CD14-positive monocyte (primary cell): ENCODE measurements around the gene PDIA6. TPM values are rescaled to one million over a fixed set of nuclear protein-coding genes. Genes with fewer than 3 reads are reported as not detected.

Experiments
- DNase-seq, 3 donors: peaks; one replicate each; pipeline ENCODE4 v3.0.0-alpha.2; 2011 to 2022
- H2AFZ ChIP-seq: 2 replicates; pipeline ENCODE4 v1.6.0; 2012; ENCODE audit warnings: mild to moderate bottlenecking, low read depth, low read length, inconsistent platforms; ENCODE audit not compliant: insufficient read depth, poor library complexity, severe bottlenecking
- H3K27ac ChIP-seq, 2 donors: 1 replicate in 1 of 2; 2 replicates in 1 of 2; pipeline ENCODE4 v1.5.1; 2012 to 2013; ENCODE audit warnings: low read length in 2 of 2, control low read depth in 1 of 2, inconsistent platforms in 1 of 2, low read depth in 1 of 2, mild to moderate bottlenecking in 1 of 2
- H3K27me3 ChIP-seq, 2 donors: one replicate each; pipeline versions ENCODE4 v1.6.0 to v1.6.1; 2011 to 2013; ENCODE audit warnings: low read length in 2 of 2; ENCODE audit not compliant: control insufficient read depth in 2 of 2, insufficient read depth in 2 of 2
- H3K36me3 ChIP-seq, 2 donors: replicated peaks in 1 of 2; 1 replicate in 1 of 2; 2 replicates in 1 of 2; pipeline versions ENCODE4 v1.5.1 to v1.6.1; 2012 to 2013; ENCODE audit warnings: low read length in 2 of 2, control low read depth in 1 of 2, inconsistent platforms in 1 of 2, mild to moderate bottlenecking in 1 of 2; ENCODE audit not compliant: insufficient read depth in 2 of 2, control insufficient read depth in 1 of 2
- H3K4me1 ChIP-seq, 2 donors: 1 replicate in 1 of 2; 2 replicates in 1 of 2; pipeline versions ENCODE4 v1.5.1 to v1.6.1; 2012 to 2013; ENCODE audit warnings: low read length in 2 of 2, control low read depth in 1 of 2, inconsistent platforms in 1 of 2, mild to moderate bottlenecking in 1 of 2, moderate library complexity in 1 of 2; ENCODE audit not compliant: insufficient read depth in 2 of 2, control insufficient read depth in 1 of 2
- H3K4me2 ChIP-seq: replicated peaks from 2 replicates; pipeline ENCODE3; 2012; ENCODE audit warnings: low read length, moderate library complexity, mild to moderate bottlenecking; ENCODE audit not compliant: poor library complexity, severe bottlenecking; ENCODE audit errors: extremely low read depth
- H3K4me3 ChIP-seq, 3 experiments: fragments of 200-600 bp in 1 of 3; sonication (generic) in 1 of 3; replicated peaks in 1 of 3; 1 replicate in 2 of 3; 2 replicates in 1 of 3; pipeline ENCODE4 v1.5.1; 2011 to 2013; ENCODE audit warnings: low read length in 3 of 3, mild to moderate bottlenecking in 3 of 3, control low read depth in 2 of 3, low read depth in 2 of 3, inconsistent platforms in 1 of 3, moderate library complexity in 1 of 3
- H3K79me2 ChIP-seq: 2 replicates; pipeline ENCODE4 v1.6.0; 2012; ENCODE audit warnings: mild to moderate bottlenecking, control low read depth, inconsistent platforms, low read length, moderate library complexity; ENCODE audit not compliant: insufficient read depth
- H3K9ac ChIP-seq: 2 replicates; pipeline ENCODE4 v1.6.0; 2017; ENCODE audit warnings: low read length, mild to moderate bottlenecking; ENCODE audit not compliant: insufficient read depth, poor library complexity, severe bottlenecking
- H3K9me3 ChIP-seq, 2 donors: replicated peaks in 1 of 2; 1 replicate in 1 of 2; 2 replicates in 1 of 2; pipeline versions ENCODE4 v1.5.1 to v1.6.1; 2012 to 2013; ENCODE audit warnings: low read length in 2 of 2, control low read depth in 1 of 2; ENCODE audit not compliant: control insufficient read depth in 1 of 2, insufficient read depth in 1 of 2
- H4K20me1 ChIP-seq: 2 replicates; pipeline ENCODE4 v1.6.0; 2012; ENCODE audit warnings: mild to moderate bottlenecking, low read length, control low read depth, moderate library complexity; ENCODE audit not compliant: insufficient read depth
- H3K27ac Mint-ChIP-seq, 7 donors: one replicate each; pipeline ENCODE4 v1.8.0; 2020; ENCODE audit warnings: mild to moderate bottlenecking in 7 of 7, mixed read lengths in 7 of 7, moderate library complexity in 6 of 7, inconsistent platforms in 2 of 7
- H3K27me3 Mint-ChIP-seq, 3 donors: one replicate each; pipeline ENCODE4 v1.8.0; 2021 to 2022; ENCODE audit warnings: low read depth in 3 of 3, mild to moderate bottlenecking in 3 of 3, mixed read lengths in 3 of 3, moderate library complexity in 3 of 3, inconsistent platforms in 1 of 3
- H3K36me3 Mint-ChIP-seq, 2 donors: one replicate each; pipeline ENCODE4 v1.8.0; 2020; ENCODE audit warnings: mixed read lengths in 2 of 2, inconsistent platforms in 1 of 2, mild to moderate bottlenecking in 1 of 2
- H3K4me1 Mint-ChIP-seq: one replicate; pipeline ENCODE4 v1.8.0; 2020; ENCODE audit warnings: mild to moderate bottlenecking, mixed read lengths
- H3K4me3 Mint-ChIP-seq, 2 donors: one replicate each; pipeline ENCODE4 v1.8.0; 2020; ENCODE audit warnings: mild to moderate bottlenecking in 2 of 2, mixed read lengths in 2 of 2, moderate library complexity in 1 of 2
- H3K9me3 Mint-ChIP-seq, 7 donors: one replicate each; pipeline ENCODE4 v1.8.0; 2020 to 2022; ENCODE audit warnings: mixed read lengths in 7 of 7, mild to moderate bottlenecking in 6 of 7, moderate library complexity in 6 of 7, inconsistent platforms in 2 of 7
- WGBS: methylation state at CpG from one replicate; pipeline ENCODE4 v1.1.5; 2013; ENCODE audit warnings: missing lambda C conversion rate; ENCODE audit not compliant: insufficient coverage; 5-methylcytosine and 5-hydroxymethylcytosine counted together
- intact Hi-C, 2 donors: fragments of 100-400 bp; cut with micrococcal nuclease; formaldehyde crosslinking; loops; one replicate each; pipeline versions ENCODE4 v1.15.0 to v1.15.1; 2023
- polyA plus RNA-seq, 3 donors: library from polyadenylated mRNA; depleted of rRNA in 1 of 3; unstranded in 2 of 3; stranded (reverse) in 1 of 3; fragments of 300-500 nt in 2 of 3; fragments of >200 nt in 1 of 3; fragmentation: Illumina TruSeq in 2 of 3; gene quantifications; 1 replicate in 2 of 3; 2 replicates in 1 of 3; pipeline ENCODE4 v1.2.3, GENCODE V29; 2012 to 2021
- TF ChIP-seq, protein P1 (sequence below): fragments of 200-600 bp; IDR thresholded peaks from one replicate; pipeline ENCODE4 v1.8.0; 2022; ENCODE audit warnings: antibody characterized with exemption, mild to moderate bottlenecking

The PDIA6 gene
- polyA plus RNA-seq, 3 donors, result 49.8 to 187 (median 166) TPM

DNA sequence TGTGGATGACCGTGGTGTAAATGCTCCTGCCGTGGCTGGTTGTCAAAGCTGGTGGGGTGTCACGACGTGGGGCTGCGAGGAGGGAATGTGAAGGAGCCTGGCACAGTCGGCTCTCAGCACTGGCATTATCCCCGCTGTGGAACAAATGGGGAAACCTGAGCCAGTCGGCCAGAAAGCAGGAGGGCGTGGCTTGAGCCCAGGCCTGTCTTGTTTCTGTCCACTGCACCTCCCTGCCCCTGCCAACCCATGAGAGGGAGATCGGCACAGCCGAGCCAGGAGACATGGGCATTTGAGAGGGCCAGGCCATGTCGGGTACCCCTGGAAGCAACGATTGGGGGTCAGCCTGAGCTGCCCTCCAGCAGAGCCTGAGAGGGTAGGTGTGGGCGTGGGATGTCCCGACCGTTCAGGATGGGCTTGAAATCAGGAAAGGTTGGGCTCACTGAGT, 44.5 kb downstream of the PDIA6 start:
- no peaks in the 10 kb centered on the region for H3K9me3 ChIP-seq
- H2AFZ ChIP-seq, result no peak overlapping the region
- Mint-ChIP-seq H3K4me3 (no peak overlapping the region), H3K9me3 (no peaks in the 10 kb centered on the region), H3K36me3 (no peaks in the 10 kb centered on the region), H3K27me3 (peaks cover 3 to 5% (median 4%) of the 10 kb centered on the region in 3 donors), H3K4me1 (no peaks in the 10 kb centered on the region), H3K27ac (no peak overlapping the region)
- no peak overlapping the region for H3K4me2 ChIP-seq
- no peaks in the 10 kb centered on the region for H4K20me1 ChIP-seq
- H3K79me2 ChIP-seq, result no peaks in the 10 kb centered on the region
- no peaks in the 10 kb centered on the region for H3K27me3 ChIP-seq
- no peaks in the 10 kb centered on the region for H3K4me1 ChIP-seq
- intact Hi-C loops, result no loop called here
- no peak overlapping the region for H3K4me3 ChIP-seq
- DNase-seq, result no peak
- TF ChIP-seq, protein P1, sequence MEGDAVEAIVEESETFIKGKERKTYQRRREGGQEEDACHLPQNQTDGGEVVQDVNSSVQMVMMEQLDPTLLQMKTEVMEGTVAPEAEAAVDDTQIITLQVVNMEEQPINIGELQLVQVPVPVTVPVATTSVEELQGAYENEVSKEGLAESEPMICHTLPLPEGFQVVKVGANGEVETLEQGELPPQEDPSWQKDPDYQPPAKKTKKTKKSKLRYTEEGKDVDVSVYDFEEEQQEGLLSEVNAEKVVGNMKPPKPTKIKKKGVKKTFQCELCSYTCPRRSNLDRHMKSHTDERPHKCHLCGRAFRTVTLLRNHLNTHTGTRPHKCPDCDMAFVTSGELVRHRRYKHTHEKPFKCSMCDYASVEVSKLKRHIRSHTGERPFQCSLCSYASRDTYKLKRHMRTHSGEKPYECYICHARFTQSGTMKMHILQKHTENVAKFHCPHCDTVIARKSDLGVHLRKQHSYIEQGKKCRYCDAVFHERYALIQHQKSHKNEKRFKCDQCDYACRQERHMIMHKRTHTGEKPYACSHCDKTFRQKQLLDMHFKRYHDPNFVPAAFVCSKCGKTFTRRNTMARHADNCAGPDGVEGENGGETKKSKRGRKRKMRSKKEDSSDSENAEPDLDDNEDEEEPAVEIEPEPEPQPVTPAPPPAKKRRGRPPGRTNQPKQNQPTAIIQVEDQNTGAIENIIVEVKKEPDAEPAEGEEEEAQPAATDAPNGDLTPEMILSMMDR, result no peak
- no peaks in the 10 kb centered on the region for H3K36me3 ChIP-seq
- no peak overlapping the region for H3K9ac ChIP-seq
- 89% methylated on average over 13 of the region's 16 CpGs for WGBS
- no peak overlapping the region for H3K27ac ChIP-seq

GRCh38 chr2:10765914-10766313, 46.7 kb downstream of the PDIA6 start:
- no peak overlapping the region for H3K4me3 Mint-ChIP-seq
- H3K27ac Mint-ChIP-seq, result no peak overlapping the region
- no peaks in the 10 kb centered on the region for H3K79me2 ChIP-seq
- no peak overlapping the region for H2AFZ ChIP-seq
- H4K20me1 ChIP-seq, result no peaks in the 10 kb centered on the region
- peaks cover 0 to 1% (median 0%) of the 10 kb centered on the region in 7 donors for H3K9me3 Mint-ChIP-seq
- WGBS, result 91% methylated on average over 10 of the region's 12 CpGs
- H3K4me3 ChIP-seq, result no peak overlapping the region
- TF ChIP-seq, protein P1, result no peak
- no peaks in the 10 kb centered on the region for H3K27me3 ChIP-seq
- H3K36me3 ChIP-seq, result no peaks in the 10 kb centered on the region
- no peaks in the 10 kb centered on the region for H3K36me3 Mint-ChIP-seq
- H3K4me2 ChIP-seq, result no peak overlapping the region
- H3K9ac ChIP-seq, result no peak overlapping the region
- H3K9me3 ChIP-seq, result no peaks in the 10 kb centered on the region
- no peak for DNase-seq
- H3K4me1 ChIP-seq, result no peaks in the 10 kb centered on the region
- H3K4me1 Mint-ChIP-seq, result no peaks in the 10 kb centered on the region
- peaks cover 3 to 5% (median 5%) of the 10 kb centered on the region in 3 donors for H3K27me3 Mint-ChIP-seq
- intact Hi-C loops, result no loop called here
- no peak overlapping the region for H3K27ac ChIP-seq
